Measurements from ENCODE around the gene GRIN2C. TPM values are rescaled to one million over a fixed set of nuclear protein-coding genes. Genes with fewer than 3 reads are reported as not detected.

Gene GRIN2C
- total and polyA plus RNA-seq, 2 donors (not counting 1 experiment from before 2014, with no cell fraction given), result 0.01 to 0.50 TPM

DNA sequence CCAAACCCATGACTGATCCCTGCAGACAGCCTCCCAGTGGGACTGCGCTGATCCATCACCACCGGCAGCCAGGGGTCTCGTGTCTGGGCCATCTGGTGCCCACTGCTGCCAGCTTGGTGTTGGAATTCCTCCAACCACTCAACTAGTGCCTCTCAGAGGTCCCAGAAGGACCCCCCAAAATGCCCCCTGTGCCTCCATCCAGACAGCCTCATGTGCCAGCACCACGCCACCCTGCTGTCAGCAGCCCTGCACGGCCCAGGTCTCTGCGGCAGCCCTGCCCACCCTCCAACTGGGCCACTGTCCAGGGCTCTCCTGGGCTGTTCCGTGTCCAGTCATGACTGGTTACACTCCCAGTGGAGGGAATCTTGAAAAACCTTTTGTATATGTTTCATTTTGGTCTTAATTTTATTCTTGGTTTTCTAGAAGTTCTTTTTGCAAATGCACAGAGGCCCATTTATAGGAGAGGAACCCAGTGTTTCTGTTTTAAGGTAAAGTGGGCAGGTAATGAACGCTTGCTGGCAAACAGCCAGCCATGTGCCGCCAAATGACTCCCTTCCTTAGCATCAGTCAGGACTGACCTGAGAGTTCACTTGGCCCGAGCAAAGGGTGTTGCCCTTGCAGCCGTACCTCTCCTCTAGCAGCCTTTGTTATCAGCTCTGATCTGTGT, 34.6 kb downstream of the GRIN2C start:
- Histone ChIP-seq H3K4me2 (ENCODE audit: extremely low read depth, insufficient read depth, low read length) (no peak overlapping the region), H3K9ac (ENCODE audit: insufficient read depth, low read length) (no peak overlapping the region), H4K20me1 (ENCODE audit: control insufficient read depth, extremely low read depth, insufficient read depth, low read length) (no peaks in the 10 kb centered on the region), H2AFZ (ENCODE audit: low read length) (no peak overlapping the region), H3K9me3 (ENCODE audit: control insufficient read depth, insufficient read depth, low read depth, low read length) (no peaks in the 10 kb centered on the region), H3K4me3 (replicated peaks in 1 of 4; ENCODE audit: control extremely low read depth in 1 of 4, insufficient read depth in 1 of 4, low read depth in 3 of 4, low read length in 4 of 4) (no peak overlapping the region), H3K4me1 (ENCODE audit: control insufficient read depth, extremely low read depth, insufficient read depth, low read length) (no peaks in the 10 kb centered on the region), H3K27ac (ENCODE audit: insufficient read depth, low read length) (no peak overlapping the region), H3K79me2 (ENCODE audit: control insufficient read depth, insufficient read depth, low read length) (no peaks in the 10 kb centered on the region), H3K27me3 (ENCODE audit: control insufficient read depth, insufficient read depth, low read length) (no peaks in the 10 kb centered on the region), H3K36me3 (ENCODE audit: control insufficient read depth, insufficient read depth, low read length) (peaks cover 1% of the 10 kb centered on the region)
- no peak for DNase-seq (ENCODE audit: low read depth in 2 of 2)
- TF ChIP-seq, protein P1, sequence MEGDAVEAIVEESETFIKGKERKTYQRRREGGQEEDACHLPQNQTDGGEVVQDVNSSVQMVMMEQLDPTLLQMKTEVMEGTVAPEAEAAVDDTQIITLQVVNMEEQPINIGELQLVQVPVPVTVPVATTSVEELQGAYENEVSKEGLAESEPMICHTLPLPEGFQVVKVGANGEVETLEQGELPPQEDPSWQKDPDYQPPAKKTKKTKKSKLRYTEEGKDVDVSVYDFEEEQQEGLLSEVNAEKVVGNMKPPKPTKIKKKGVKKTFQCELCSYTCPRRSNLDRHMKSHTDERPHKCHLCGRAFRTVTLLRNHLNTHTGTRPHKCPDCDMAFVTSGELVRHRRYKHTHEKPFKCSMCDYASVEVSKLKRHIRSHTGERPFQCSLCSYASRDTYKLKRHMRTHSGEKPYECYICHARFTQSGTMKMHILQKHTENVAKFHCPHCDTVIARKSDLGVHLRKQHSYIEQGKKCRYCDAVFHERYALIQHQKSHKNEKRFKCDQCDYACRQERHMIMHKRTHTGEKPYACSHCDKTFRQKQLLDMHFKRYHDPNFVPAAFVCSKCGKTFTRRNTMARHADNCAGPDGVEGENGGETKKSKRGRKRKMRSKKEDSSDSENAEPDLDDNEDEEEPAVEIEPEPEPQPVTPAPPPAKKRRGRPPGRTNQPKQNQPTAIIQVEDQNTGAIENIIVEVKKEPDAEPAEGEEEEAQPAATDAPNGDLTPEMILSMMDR (conservative IDR thresholded peaks at IDR 0.05 in 1 of 2, IDR thresholded peaks at IDR 0.05 in 1 of 2; ENCODE audit: low read depth in 1 of 2, low read length in 2 of 2), result no peak
- TF ChIP-seq EZH2 (IDR thresholded peaks at IDR 0.05; ENCODE audit: low read length, missing control alignments), result no peak

DNA sequence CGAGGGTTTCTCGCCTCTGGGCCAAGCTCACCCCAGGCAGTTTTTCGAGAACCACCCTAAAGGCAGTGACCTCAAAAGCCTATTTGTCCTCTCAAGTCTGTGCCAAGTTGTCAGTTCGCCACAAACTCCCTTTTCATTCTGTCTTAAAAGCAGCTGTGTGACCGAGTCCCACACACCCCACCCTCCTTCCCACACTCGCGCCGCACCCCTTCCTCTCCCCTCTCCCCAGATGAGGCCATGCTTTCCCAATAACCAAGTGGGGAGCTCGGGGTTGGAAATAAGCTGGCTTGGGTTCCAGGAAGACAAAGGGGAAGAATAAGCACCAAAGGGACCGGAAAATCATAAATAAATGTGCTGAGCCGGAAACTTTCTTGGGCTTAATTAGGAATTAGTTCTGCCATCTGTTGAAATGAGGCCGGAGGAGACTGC, 36.7 kb downstream of the GRIN2C start:
- no peak overlapping the region for H3K27ac ChIP-seq (ENCODE audit: insufficient read depth, low read length)
- H3K9me3 ChIP-seq (ENCODE audit: control insufficient read depth, insufficient read depth, low read depth, low read length), result no peaks in the 10 kb centered on the region
- no peak overlapping the region for H3K4me3 ChIP-seq (replicated peaks in 1 of 4; ENCODE audit: control extremely low read depth in 1 of 4, insufficient read depth in 1 of 4, low read depth in 3 of 4, low read length in 4 of 4)
- no peaks in the 10 kb centered on the region for H3K27me3 ChIP-seq (ENCODE audit: control insufficient read depth, insufficient read depth, low read length)
- no peaks in the 10 kb centered on the region for H3K4me1 ChIP-seq (ENCODE audit: control insufficient read depth, extremely low read depth, insufficient read depth, low read length)
- H3K4me2 ChIP-seq (ENCODE audit: extremely low read depth, insufficient read depth, low read length), result no peak overlapping the region
- H3K9ac ChIP-seq (ENCODE audit: insufficient read depth, low read length), result no peak overlapping the region
- peaks cover 1% of the 10 kb centered on the region for H3K36me3 ChIP-seq (ENCODE audit: control insufficient read depth, insufficient read depth, low read length)
- H3K79me2 ChIP-seq (ENCODE audit: control insufficient read depth, insufficient read depth, low read length), result no peaks in the 10 kb centered on the region
- H2AFZ ChIP-seq (ENCODE audit: low read length), result no peak overlapping the region
- no peak for DNase-seq (ENCODE audit: low read depth in 2 of 2)
- no peak for TF ChIP-seq EZH2 (IDR thresholded peaks at IDR 0.05; ENCODE audit: low read length, missing control alignments)
- TF ChIP-seq, protein P1 (conservative IDR thresholded peaks at IDR 0.05 in 1 of 2, IDR thresholded peaks at IDR 0.05 in 1 of 2; ENCODE audit: low read depth in 1 of 2, low read length in 2 of 2), result no peak
- H4K20me1 ChIP-seq (ENCODE audit: control insufficient read depth, extremely low read depth, insufficient read depth, low read length), result no peaks in the 10 kb centered on the region

- DNase-seq (ENCODE audit: low read depth in 2 of 2), result no peak
- H3K4me3 ChIP-seq (replicated peaks in 1 of 4; ENCODE audit: control extremely low read depth in 1 of 4, insufficient read depth in 1 of 4, low read depth in 3 of 4, low read length in 4 of 4), result no peak overlapping the region
- H3K27ac ChIP-seq (ENCODE audit: insufficient read depth, low read length), result no peak overlapping the region
- H3K9ac ChIP-seq (ENCODE audit: insufficient read depth, low read length), result no peak overlapping the region
- no peak overlapping the region for H2AFZ ChIP-seq (ENCODE audit: low read length)
- H3K4me1 ChIP-seq (ENCODE audit: control insufficient read depth, extremely low read depth, insufficient read depth, low read length), result no peaks in the 10 kb centered on the region
- H3K9me3 ChIP-seq (ENCODE audit: control insufficient read depth, insufficient read depth, low read depth, low read length), result no peaks in the 10 kb centered on the region
- H3K79me2 ChIP-seq (ENCODE audit: control insufficient read depth, insufficient read depth, low read length), result no peaks in the 10 kb centered on the region
- no peaks in the 10 kb centered on the region for H4K20me1 ChIP-seq (ENCODE audit: control insufficient read depth, extremely low read depth, insufficient read depth, low read length)
- peaks cover 1% of the 10 kb centered on the region for H3K36me3 ChIP-seq (ENCODE audit: control insufficient read depth, insufficient read depth, low read length)
- H3K4me2 ChIP-seq (ENCODE audit: extremely low read depth, insufficient read depth, low read length), result no peak overlapping the region
- no peaks in the 10 kb centered on the region for H3K27me3 ChIP-seq (ENCODE audit: control insufficient read depth, insufficient read depth, low read length)
- TF ChIP-seq EZH2 (IDR thresholded peaks at IDR 0.05; ENCODE audit: low read length, missing control alignments), result no peak
- TF ChIP-seq, protein P1 (conservative IDR thresholded peaks at IDR 0.05 in 1 of 2, IDR thresholded peaks at IDR 0.05 in 1 of 2; ENCODE audit: low read depth in 1 of 2, low read length in 2 of 2), result no peak
Observed at GRCh38 chr17:74822335-74822938, 37.2 kb downstream of the GRIN2C start.
